ENCODE data around the gene GREB1L.

- TF ChIP-seq CTCF (IDR thresholded peaks at IDR 0.05): no peak
- no peak for TF ChIP-seq POLR2A (IDR thresholded peaks at IDR 0.05)
Observed at GRCh38 chr18:21483051-21483450, 241.0 kb downstream of the GREB1L start.
